Measurements from ENCODE around the gene TRIM42.

- TF ChIP-seq CTCF (IDR thresholded peaks at IDR 0.05): no peak
- no peak for TF ChIP-seq POLR2A (IDR thresholded peaks at IDR 0.05)
Observed at GRCh38 chr3:140686128-140686527, 8.3 kb downstream of the TRIM42 start.
